GM12878 (cell line): Measurements from ENCODE around the gene CHCHD6. TPM values are rescaled to one million over a fixed set of nuclear protein-coding genes. Genes with fewer than 3 reads are reported as not detected.

Source experiments
- ATAC-seq: fragments of 200-7000 bp; cut with Tn5 transposase; 3 replicates; pipeline ENCODE4 v1.9.1; 2020; ENCODE audit warnings: mild to moderate bottlenecking, moderate library complexity
- BruUV-seq: library from RNA; stranded (reverse); fragments of 400-500 nt; replicated peaks from 2 replicates; lab custom pipeline; 2021; lab: Mats Ljungman, UMichigan
- CTCF ChIA-PET: fragments of 300-600 bp; sonication (Branson Sonifier 250); formaldehyde crosslinking; extraction: SDS; loops from one replicate; lab custom pipeline; 2021; ENCODE audit warnings: inconsistent platforms; lab: Yijun Ruan, JAX
- POLR2A ChIA-PET: fragments of 350-600 bp; formaldehyde crosslinking; extraction: SDS; loops from one replicate; lab custom pipeline; 2021; ENCODE audit warnings: inconsistent platforms; lab: Charles Lee
- RAD21 ChIA-PET: fragments of 300-600 bp; sonication (Branson Sonifier 250); formaldehyde crosslinking; loops from one replicate; lab custom pipeline; 2023; ENCODE audit warnings: antibody characterized with exemption; ENCODE audit not compliant: unreplicated experiment; lab: Charles Lee
- SMC1A ChIA-PET: fragments of 300-600 bp; sonication (Branson Sonifier 250); formaldehyde crosslinking; loops from one replicate; lab custom pipeline; 2023; ENCODE audit not compliant: unreplicated experiment, uncharacterized antibody; lab: Charles Lee
- DNase-seq: peaks from one replicate; pipeline ENCODE4 v3.0.0-alpha.2; 2011; ENCODE audit warnings: low read depth, low spot score
- FAIRE-seq: peaks from 3 replicates; lab custom pipeline; 2011; peaks lifted over from hg19 to GRCh38; lab: Jason Lieb, UNC
- H2AFZ ChIP-seq: 2 replicates; pipeline ENCODE4 v1.6.0; 2011; ENCODE audit warnings: low read depth, low read length, control low read depth; ENCODE audit not compliant: control insufficient read depth
- H3K27ac ChIP-seq: 2 replicates; pipeline ENCODE4 v1.5.1; 2011; ENCODE audit warnings: control low read depth; ENCODE audit not compliant: control insufficient read depth, insufficient read depth
- H3K27me3 ChIP-seq, 2 experiments: replicated peaks in 1 of 2; 2 replicates each; pipeline versions ENCODE4 v1.6.0 to v1.6.1; 2011; ENCODE audit warnings: low read length in 1 of 2; ENCODE audit not compliant: control insufficient read depth in 2 of 2, insufficient read depth in 2 of 2
- H3K36me3 ChIP-seq, 2 experiments: 2 replicates each; pipeline ENCODE4 v1.5.1; 2011; ENCODE audit warnings: low read length in 1 of 2; ENCODE audit not compliant: control insufficient read depth in 2 of 2, insufficient read depth in 2 of 2
- H3K4me1 ChIP-seq: 2 replicates; pipeline ENCODE4 v1.6.1; 2011; ENCODE audit warnings: mild to moderate bottlenecking, low read length, moderate library complexity, mixed read lengths; ENCODE audit not compliant: control insufficient read depth, insufficient read depth
- H3K4me2 ChIP-seq: 2 replicates; pipeline ENCODE4 v1.6.0; 2011; ENCODE audit warnings: control low read depth; ENCODE audit not compliant: control insufficient read depth, insufficient read depth
- H3K4me3 ChIP-seq: fragments of 200-600 bp; sonication (generic); 2 replicates; pipeline ENCODE4 v1.5.1; 2016
- H3K79me2 ChIP-seq: 2 replicates; pipeline ENCODE4 v1.6.0; 2011; ENCODE audit warnings: low read length; ENCODE audit not compliant: control insufficient read depth, insufficient read depth
- H3K9ac ChIP-seq: 2 replicates; pipeline ENCODE4 v1.8.0; 2011; ENCODE audit warnings: low read length, control low read depth, mixed read lengths; ENCODE audit not compliant: control insufficient read depth, insufficient read depth
- H3K9me3 ChIP-seq: replicated peaks from 3 replicates; pipeline ENCODE4 v1.5.1; 2011; ENCODE audit warnings: mild to moderate bottlenecking, low read length; ENCODE audit not compliant: control insufficient read depth, insufficient read depth
- H4K20me1 ChIP-seq: 2 replicates; pipeline ENCODE4 v1.6.0; 2011; ENCODE audit not compliant: control insufficient read depth, insufficient read depth
- ATF3 ChIP-seq: IDR thresholded peaks from 2 replicates; pipeline ENCODE4 v1.6.1; 2011; ENCODE audit warnings: low read depth, mild to moderate bottlenecking, low read length, moderate library complexity, borderline replicate concordance; ENCODE audit errors: extremely low read depth
- ATF7 ChIP-seq: fragments of 450-650 bp; IDR thresholded peaks from 2 replicates; pipeline ENCODE4 v1.6.1; 2016; ENCODE audit warnings: low read depth, mild to moderate bottlenecking
- BCL11A ChIP-seq: IDR thresholded peaks from 2 replicates; pipeline ENCODE4 v1.6.1; 2011; ENCODE audit warnings: low read depth, low read length
- CHD2 ChIP-seq: IDR thresholded peaks from 2 replicates; pipeline ENCODE4 v1.6.1; 2011; ENCODE audit warnings: low read depth, low read length, improper control_type of control experiment, borderline replicate concordance
- ESRRA ChIP-seq: IDR thresholded peaks from 2 replicates; pipeline ENCODE4 v1.6.1; 2012; ENCODE audit warnings: mild to moderate bottlenecking, low read length, improper control_type of control experiment
- FOXM1 ChIP-seq: IDR thresholded peaks from 2 replicates; pipeline ENCODE4 v1.6.1; 2012; ENCODE audit warnings: low read depth, mild to moderate bottlenecking, inconsistent platforms, low read length, moderate library complexity
- LARP7 ChIP-seq: fragments of 450-650 bp; IDR thresholded peaks from 2 replicates; pipeline ENCODE4 v1.6.1; 2017; ENCODE audit warnings: mild to moderate bottlenecking
- MEF2B ChIP-seq: fragments of 450-650 bp; IDR thresholded peaks from 2 replicates; pipeline ENCODE4 v1.6.1; 2018; ENCODE audit warnings: mild to moderate bottlenecking, moderate library complexity; ENCODE audit not compliant: partially characterized antibody, poor library complexity, severe bottlenecking
- NFXL1 ChIP-seq: fragments of 450-650 bp; IDR thresholded peaks from 2 replicates; pipeline ENCODE4 v1.6.1; 2017; ENCODE audit warnings: antibody characterized with exemption, mild to moderate bottlenecking, borderline replicate concordance
- NR2C2 ChIP-seq: IDR thresholded peaks from 2 replicates; pipeline ENCODE4 v1.6.1; 2011; ENCODE audit warnings: borderline replicate concordance, low read depth; ENCODE audit not compliant: control insufficient read depth, insufficient read length
- POLR2AphosphoS5 ChIP-seq: IDR thresholded peaks from 2 replicates; pipeline ENCODE4 v1.6.1; 2011; ENCODE audit warnings: mild to moderate bottlenecking, low read length, inconsistent platforms
- RBBP5 ChIP-seq: fragments of 200-600 bp; sonication (generic); conservative IDR thresholded peaks from 2 replicates; pipeline ENCODE4 v1.6.1; 2016
- RELB ChIP-seq: fragments of 450-650 bp; IDR thresholded peaks from 2 replicates; pipeline ENCODE4 v1.6.1; 2017; ENCODE audit warnings: low read depth, mild to moderate bottlenecking, moderate library complexity
- SMARCA5 ChIP-seq: fragments of 450-650 bp; IDR thresholded peaks from 2 replicates; pipeline ENCODE4 v1.6.1; 2017; ENCODE audit warnings: mild to moderate bottlenecking
- STAT3 ChIP-seq: IDR thresholded peaks from 2 replicates; pipeline ENCODE4 v1.6.1; 2011; ENCODE audit warnings: low read depth, low read length, improper control_type of control experiment
- YBX1 ChIP-seq: fragments of 450-650 bp; IDR thresholded peaks from 2 replicates; pipeline ENCODE4 v1.6.1; 2016; ENCODE audit warnings: antibody characterized with exemption
- WGBS: methylation state at CpG from one replicate; pipeline ENCODE4 v1.1.6; 2016; ENCODE audit warnings: low lambda C conversion rate; ENCODE audit not compliant: insufficient replicate concordance, insufficient coverage; ENCODE audit errors: missing lambda C conversion rate; 5-methylcytosine and 5-hydroxymethylcytosine counted together
- in situ Hi-C: fragments of 300-500 bp; cut with MboI; formaldehyde crosslinking; loops from 9 replicates; pipeline ENCODE4 v1.14.3; 2018; ENCODE audit warnings: mixed read lengths
- intact Hi-C: fragments of 100-400 bp; cut with micrococcal nuclease; formaldehyde crosslinking; loops from one replicate; pipeline ENCODE4 v1.14.2; 2022; ENCODE audit not compliant: unreplicated experiment
- polyA plus RNA-seq, 11 experiments: library from polyadenylated mRNA; depleted of rRNA in 4 of 11; unstranded in 6 of 11; stranded (reverse) in 5 of 11; fragments of >200 nt; fragmentation: Nextera tagmentation in 4 of 11; fragmentation: Illumina TruSeq in 1 of 11; extraction: Ambion mirVana in 4 of 11; extraction: Trizol in 1 of 11; gene quantifications; 1 replicate in 1 of 11; 2 replicates in 10 of 11; pipeline versions ENCODE4 v1.2.1 to v1.2.3, GENCODE V29; 2011 to 2016; ENCODE audit warnings: inconsistent platforms in 2 of 11, missing spikeins in 2 of 11, low read depth in 1 of 11
- total RNA-seq, 4 experiments: library from RNA; depleted of rRNA in 3 of 4; stranded (reverse); fragments of >200 nt in 3 of 4; fragmentation: Illumina TruSeq in 1 of 4; extraction: Trizol in 1 of 4; gene quantifications; 2 replicates each; pipeline versions ENCODE4 v1.2.1 to v1.2.3, GENCODE V29; 2013 to 2021
- TF ChIP-seq, protein P1 (sequence below): fragments of 450-650 bp; IDR thresholded peaks from 2 replicates; pipeline ENCODE4 v1.6.1; 2016; ENCODE audit warnings: mild to moderate bottlenecking
- TF ChIP-seq, protein P2 (sequence below): IDR thresholded peaks from 2 replicates; pipeline ENCODE4 v1.6.1; 2012; ENCODE audit warnings: improper control_type of control experiment, low read depth, low read length; ENCODE audit not compliant: insufficient replicate concordance

The CHCHD6 gene
- total and polyA plus RNA-seq, 10 of the 15 experiments (the other 5 are each of a cell fraction or from before 2014, with no cell fraction given): 2.7 to 16.7 (median 12.3) TPM

- ChIA-PET RAD21 (no interaction called here), POLR2A (no interaction called here)
- WGBS: 69% methylated on average over 10 of the region's 10 CpGs
- TF ChIP-seq NR2C2: no peak
- TF ChIP-seq LARP7: no peak
- TF ChIP-seq MEF2B: no peak
- TF ChIP-seq FOXM1: no peak
- TF ChIP-seq RELB: no peak
- no peak for TF ChIP-seq NFXL1
- no peak for TF ChIP-seq SMARCA5
- TF ChIP-seq, protein P1, sequence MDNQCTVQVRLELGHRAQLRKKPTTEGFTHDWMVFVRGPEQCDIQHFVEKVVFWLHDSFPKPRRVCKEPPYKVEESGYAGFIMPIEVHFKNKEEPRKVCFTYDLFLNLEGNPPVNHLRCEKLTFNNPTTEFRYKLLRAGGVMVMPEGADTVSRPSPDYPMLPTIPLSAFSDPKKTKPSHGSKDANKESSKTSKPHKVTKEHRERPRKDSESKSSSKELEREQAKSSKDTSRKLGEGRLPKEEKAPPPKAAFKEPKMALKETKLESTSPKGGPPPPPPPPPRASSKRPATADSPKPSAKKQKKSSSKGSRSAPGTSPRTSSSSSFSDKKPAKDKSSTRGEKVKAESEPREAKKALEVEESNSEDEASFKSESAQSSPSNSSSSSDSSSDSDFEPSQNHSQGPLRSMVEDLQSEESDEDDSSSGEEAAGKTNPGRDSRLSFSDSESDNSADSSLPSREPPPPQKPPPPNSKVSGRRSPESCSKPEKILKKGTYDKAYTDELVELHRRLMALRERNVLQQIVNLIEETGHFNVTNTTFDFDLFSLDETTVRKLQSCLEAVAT: no peak
- no peak for TF ChIP-seq BCL11A
- no peak for TF ChIP-seq CHD2
- no peak for TF ChIP-seq RBBP5
- TF ChIP-seq ATF7: no peak
- TF ChIP-seq, protein P2, sequence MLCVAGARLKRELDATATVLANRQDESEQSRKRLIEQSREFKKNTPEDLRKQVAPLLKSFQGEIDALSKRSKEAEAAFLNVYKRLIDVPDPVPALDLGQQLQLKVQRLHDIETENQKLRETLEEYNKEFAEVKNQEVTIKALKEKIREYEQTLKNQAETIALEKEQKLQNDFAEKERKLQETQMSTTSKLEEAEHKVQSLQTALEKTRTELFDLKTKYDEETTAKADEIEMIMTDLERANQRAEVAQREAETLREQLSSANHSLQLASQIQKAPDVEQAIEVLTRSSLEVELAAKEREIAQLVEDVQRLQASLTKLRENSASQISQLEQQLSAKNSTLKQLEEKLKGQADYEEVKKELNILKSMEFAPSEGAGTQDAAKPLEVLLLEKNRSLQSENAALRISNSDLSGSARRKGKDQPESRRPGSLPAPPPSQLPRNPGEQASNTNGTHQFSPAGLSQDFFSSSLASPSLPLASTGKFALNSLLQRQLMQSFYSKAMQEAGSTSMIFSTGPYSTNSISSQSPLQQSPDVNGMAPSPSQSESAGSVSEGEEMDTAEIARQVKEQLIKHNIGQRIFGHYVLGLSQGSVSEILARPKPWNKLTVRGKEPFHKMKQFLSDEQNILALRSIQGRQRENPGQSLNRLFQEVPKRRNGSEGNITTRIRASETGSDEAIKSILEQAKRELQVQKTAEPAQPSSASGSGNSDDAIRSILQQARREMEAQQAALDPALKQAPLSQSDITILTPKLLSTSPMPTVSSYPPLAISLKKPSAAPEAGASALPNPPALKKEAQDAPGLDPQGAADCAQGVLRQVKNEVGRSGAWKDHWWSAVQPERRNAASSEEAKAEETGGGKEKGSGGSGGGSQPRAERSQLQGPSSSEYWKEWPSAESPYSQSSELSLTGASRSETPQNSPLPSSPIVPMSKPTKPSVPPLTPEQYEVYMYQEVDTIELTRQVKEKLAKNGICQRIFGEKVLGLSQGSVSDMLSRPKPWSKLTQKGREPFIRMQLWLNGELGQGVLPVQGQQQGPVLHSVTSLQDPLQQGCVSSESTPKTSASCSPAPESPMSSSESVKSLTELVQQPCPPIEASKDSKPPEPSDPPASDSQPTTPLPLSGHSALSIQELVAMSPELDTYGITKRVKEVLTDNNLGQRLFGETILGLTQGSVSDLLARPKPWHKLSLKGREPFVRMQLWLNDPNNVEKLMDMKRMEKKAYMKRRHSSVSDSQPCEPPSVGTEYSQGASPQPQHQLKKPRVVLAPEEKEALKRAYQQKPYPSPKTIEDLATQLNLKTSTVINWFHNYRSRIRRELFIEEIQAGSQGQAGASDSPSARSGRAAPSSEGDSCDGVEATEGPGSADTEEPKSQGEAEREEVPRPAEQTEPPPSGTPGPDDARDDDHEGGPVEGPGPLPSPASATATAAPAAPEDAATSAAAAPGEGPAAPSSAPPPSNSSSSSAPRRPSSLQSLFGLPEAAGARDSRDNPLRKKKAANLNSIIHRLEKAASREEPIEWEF: no peak
- no peak for TF ChIP-seq POLR2AphosphoS5
- no peak for TF ChIP-seq ESRRA
- no peak for TF ChIP-seq ATF3
- TF ChIP-seq YBX1: no peak
- TF ChIP-seq STAT3: no peak
Measured at GRCh38 chr3:126967386-126967785, 263.3 kb downstream of the CHCHD6 start.

More at GRCh38 chr3:126967386-126967785, 263.3 kb downstream of the CHCHD6 start:
- H3K9ac ChIP-seq: no peak overlapping the region
- no peak for DNase-seq
- FAIRE-seq: no peak
- intact Hi-C loops (no loop called here), in situ Hi-C loops (no loop called here)
- no peaks in the 10 kb centered on the region for H3K79me2 ChIP-seq
- no peaks in the 10 kb centered on the region for H3K9me3 ChIP-seq
- no peak overlapping the region for H3K4me2 ChIP-seq
- no peaks in the 10 kb centered on the region for H3K4me1 ChIP-seq
- no peaks in the 10 kb centered on the region for H3K36me3 ChIP-seq
- no peak overlapping the region for H2AFZ ChIP-seq
- no TSS peak for BruUV-seq
- no peak overlapping the region for H3K27ac ChIP-seq
- SMC1A ChIA-PET: interaction anchor here (0.7 to 1.3 kb wide), 2 partner anchors 14 to 603 kb away, joined by 3 read pairs; no protein-coding TSS in a partner anchor
- H4K20me1 ChIP-seq: no peaks in the 10 kb centered on the region
- no peak overlapping the region for H3K4me3 ChIP-seq
- CTCF ChIA-PET: no interaction called here
- no peak for ATAC-seq
- peaks cover 0 to 3% of the 10 kb centered on the region in 2 experiments; a peak in 1 of 4 replicates for H3K27me3 ChIP-seq
